ENCODE results near the gene FBLN1.

GRCh38 chr22:45576273-45576625 lies 73.6 kb downstream of the FBLN1 start:
- TF ChIP-seq CTCF (IDR thresholded peaks at IDR 0.05; ENCODE audit: low read length) (no peak), EZH2 (IDR thresholded peaks at IDR 0.05; ENCODE audit: borderline replicate concordance, low read length) (no peak)

Measured in OCI-LY1 (cell line).